ENCODE measurements around the gene FOXRED2.

DNA sequence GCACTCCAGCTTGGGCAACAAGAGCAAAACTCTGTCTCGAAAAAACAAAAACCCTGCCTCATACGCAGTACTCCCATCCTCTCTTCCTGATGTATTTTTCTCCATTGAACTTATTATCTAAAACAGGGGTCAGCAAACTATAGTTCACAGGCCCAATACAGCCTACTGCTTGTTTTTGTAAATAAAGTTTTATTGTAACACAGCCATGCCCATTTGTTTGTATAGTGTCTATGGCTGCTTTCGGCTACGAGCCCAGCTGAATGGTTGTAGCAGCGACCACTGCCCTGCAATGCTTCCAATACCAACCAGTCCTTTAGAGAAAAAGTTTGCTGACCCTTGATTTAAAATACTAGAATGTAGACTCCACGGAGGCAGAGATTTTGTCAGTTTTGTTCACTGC, 31.5 kb downstream of the FOXRED2 start:
- TF ChIP-seq POLR2A (IDR thresholded peaks at IDR 0.05) = no peak
- TF ChIP-seq, protein P1, sequence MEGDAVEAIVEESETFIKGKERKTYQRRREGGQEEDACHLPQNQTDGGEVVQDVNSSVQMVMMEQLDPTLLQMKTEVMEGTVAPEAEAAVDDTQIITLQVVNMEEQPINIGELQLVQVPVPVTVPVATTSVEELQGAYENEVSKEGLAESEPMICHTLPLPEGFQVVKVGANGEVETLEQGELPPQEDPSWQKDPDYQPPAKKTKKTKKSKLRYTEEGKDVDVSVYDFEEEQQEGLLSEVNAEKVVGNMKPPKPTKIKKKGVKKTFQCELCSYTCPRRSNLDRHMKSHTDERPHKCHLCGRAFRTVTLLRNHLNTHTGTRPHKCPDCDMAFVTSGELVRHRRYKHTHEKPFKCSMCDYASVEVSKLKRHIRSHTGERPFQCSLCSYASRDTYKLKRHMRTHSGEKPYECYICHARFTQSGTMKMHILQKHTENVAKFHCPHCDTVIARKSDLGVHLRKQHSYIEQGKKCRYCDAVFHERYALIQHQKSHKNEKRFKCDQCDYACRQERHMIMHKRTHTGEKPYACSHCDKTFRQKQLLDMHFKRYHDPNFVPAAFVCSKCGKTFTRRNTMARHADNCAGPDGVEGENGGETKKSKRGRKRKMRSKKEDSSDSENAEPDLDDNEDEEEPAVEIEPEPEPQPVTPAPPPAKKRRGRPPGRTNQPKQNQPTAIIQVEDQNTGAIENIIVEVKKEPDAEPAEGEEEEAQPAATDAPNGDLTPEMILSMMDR (IDR thresholded peaks at IDR 0.05) = no peak
